C4-2B (cell line): ENCODE data around the gene WWOX.

Experiments used
- H3K27ac ChIP-seq: fragments of 450-650 bp; 2 replicates; pipeline ENCODE4 v1.5.1; 2017
- CTCF ChIP-seq: fragments of 450-650 bp; conservative IDR thresholded peaks from 2 replicates; pipeline ENCODE4 v1.5.1; 2017; ENCODE audit warnings: mild to moderate bottlenecking
- ZFX ChIP-seq: fragments of 450-650 bp; IDR thresholded peaks from 2 replicates; pipeline ENCODE4 v1.6.1; 2017

WWOX gene

GRCh38 chr16:78822509-78822908 is 723.1 kb downstream of the WWOX start:
- no peak for TF ChIP-seq CTCF

GRCh38 chr16:78823027-78823426 is 723.6 kb downstream of the WWOX start:
- no peak overlapping the region for H3K27ac ChIP-seq
- no peak for TF ChIP-seq CTCF
- TF ChIP-seq ZFX: no peak

More at GRCh38 chr16:78822509-78822908, 723.1 kb downstream of the WWOX start:
- no peak overlapping the region for H3K27ac ChIP-seq

- no peak overlapping the region for H3K27ac ChIP-seq
- TF ChIP-seq ZFX: no peak
- TF ChIP-seq CTCF: no peak
Measured at GRCh38 chr16:78829280-78829679, 729.8 kb downstream of the WWOX start.

- TF ChIP-seq CTCF (no peak), ZFX (no peak)
- H3K27ac ChIP-seq: no peak overlapping the region
Measured at GRCh38 chr16:78830599-78830998, 731.1 kb downstream of the WWOX start.

GRCh38 chr16:78832100-78832499 is 732.6 kb downstream of the WWOX start:
- TF ChIP-seq ZFX (no peak), CTCF (no peak)
- no peak overlapping the region for H3K27ac ChIP-seq

- no peak overlapping the region for H3K27ac ChIP-seq
- no peak for TF ChIP-seq ZFX
- TF ChIP-seq CTCF: no peak
Measured at GRCh38 chr16:78836802-78837491, 737.5 kb downstream of the WWOX start.

- TF ChIP-seq CTCF (no peak), ZFX (no peak)
- no peak overlapping the region for H3K27ac ChIP-seq
Measured at GRCh38 chr16:78837706-78838105, 738.3 kb downstream of the WWOX start.
